HG03108 (cell line): Measurements from ENCODE around the gene FBXO48.
"Not testable (repeated sequence)": the region's sequence is repeated elsewhere in the genome, so short reads cannot be mapped to it uniquely, and the experiment has no call there.

Experiments
- ATAC-seq: cut with Tn5 transposase; IDR thresholded peaks from one replicate; pipeline ENCODE4 v1.9.1; 2021; ENCODE audit warnings: moderate library complexity; ENCODE audit not compliant: unreplicated experiment

The FBXO48 gene

GRCh38 chr2:68467077-68467960 lies at the start of gene FBXO48, which contains the start of gene APLF:
Gene FBXO48, minus strand, starts transcription at chr2:68467294. Its CDS starts 2,149 bp downstream, at chr2:68465145.
Gene APLF, plus strand, starts transcription at chr2:68467585. Its CDS starts 147 bp downstream, at chr2:68467732.
- peak; percentile 94 for ATAC-seq

DNA sequence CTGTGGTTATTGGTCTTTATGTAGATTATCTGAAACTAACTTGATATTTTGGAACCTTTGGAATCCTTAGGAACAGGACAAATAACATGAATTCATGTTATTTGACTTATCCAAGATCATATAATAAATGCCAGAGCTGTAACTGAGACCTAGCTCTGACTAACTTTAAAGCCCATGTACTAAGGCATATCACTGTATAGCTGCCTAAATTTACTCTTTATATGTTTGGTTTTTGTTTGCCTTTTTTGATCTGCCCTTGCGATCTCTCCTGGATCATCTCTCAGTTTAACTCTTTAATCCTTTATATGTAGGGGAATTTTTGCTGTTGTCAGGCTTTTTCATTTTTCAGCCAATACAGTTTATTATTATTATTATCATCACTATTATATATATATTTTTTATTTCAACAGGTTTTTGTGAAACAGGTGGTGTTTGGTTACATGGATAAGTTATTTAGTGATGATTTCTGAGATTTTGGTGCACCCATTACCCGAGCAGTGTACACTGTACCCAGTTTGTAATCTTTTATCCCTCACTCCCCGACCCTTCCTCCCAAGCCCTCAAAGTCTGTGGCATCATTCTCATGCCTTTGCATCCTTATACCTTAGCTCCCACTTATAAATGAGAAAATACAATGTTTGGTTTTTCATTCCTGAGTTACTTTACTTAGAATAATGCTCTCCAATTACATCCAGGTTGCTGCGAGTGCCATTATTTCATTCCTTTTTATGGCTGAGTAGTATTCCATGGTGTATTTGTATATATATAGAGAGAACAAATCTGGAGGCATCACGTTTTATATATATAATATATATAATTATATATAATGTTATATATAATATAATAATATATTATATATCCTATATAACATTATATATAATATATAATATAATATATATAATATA lies 49.2 kb upstream of the FBXO48 start:
- ATAC-seq, result no peak

GRCh38 chr2:68514316-68514929 lies 47.3 kb upstream of the FBXO48 start:
- no peak for ATAC-seq

- no peak for ATAC-seq
Observed at GRCh38 chr2:68512966-68513365, 45.9 kb upstream of the FBXO48 start.

DNA sequence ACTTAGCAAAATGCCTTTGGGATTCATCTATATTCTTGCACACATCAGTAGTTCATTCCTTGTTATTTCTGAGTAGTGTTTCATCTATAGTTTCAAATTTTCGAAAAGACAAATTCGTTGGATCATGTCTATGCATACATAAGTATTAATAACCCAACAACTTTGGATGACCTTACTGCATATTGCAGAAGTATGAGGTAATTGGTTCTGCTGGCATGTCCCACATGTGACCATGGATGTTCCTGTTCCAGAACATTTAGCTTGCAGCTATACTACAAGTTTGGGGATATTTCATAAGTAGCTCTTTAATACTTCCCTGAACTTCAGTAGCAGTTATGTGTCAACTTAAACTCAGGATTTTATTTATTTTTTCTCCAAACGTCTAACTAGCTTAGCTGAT lies 45.2 kb upstream of the FBXO48 start:
- no peak for ATAC-seq

DNA sequence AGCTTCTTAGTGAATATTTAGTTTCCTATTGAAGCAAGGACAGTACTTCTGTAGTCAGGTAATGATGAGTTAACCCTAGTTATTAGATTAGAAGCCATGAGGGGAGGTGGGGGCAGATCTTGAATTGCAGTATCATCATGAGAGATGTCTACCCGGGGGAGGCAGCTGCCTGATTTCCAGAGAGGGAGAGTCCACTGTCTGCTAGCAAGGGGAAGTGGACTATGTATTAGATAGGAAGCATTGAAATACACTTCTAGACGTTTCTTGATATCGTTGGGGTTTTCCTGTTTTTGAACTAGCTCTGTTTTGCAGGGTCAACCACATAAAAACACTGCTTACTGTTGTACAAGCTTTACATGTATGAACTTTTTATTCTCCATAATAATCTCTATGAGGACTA lies 39.1 kb upstream of the FBXO48 start:
- ATAC-seq, result no peak

DNA sequence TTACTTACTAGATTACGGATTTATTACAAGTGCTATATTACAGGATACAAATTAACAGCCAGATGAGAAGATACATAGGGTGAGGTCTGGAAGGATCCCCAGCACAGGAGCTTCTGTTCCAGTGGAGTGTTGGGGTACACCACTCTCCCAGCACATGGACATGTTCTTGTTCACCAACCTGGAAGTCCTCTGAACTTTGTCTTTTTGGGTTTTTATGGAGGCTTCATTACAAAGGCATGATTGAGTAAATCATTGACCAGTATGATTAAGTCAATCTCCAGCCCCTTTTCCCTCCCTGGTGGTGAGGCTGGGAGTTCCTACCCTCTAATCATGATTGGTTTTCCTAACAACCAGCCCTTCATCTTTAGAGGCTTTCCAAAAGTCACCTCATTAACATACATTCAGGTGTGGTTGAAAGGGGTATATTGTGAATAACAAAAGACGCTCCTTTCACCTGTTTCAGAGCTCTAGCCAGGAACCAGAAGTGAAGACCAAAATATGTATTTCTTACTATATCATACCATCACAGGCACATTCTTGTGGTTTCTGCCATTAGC lies 38.6 kb upstream of the FBXO48 start:
- ATAC-seq, result no peak

DNA sequence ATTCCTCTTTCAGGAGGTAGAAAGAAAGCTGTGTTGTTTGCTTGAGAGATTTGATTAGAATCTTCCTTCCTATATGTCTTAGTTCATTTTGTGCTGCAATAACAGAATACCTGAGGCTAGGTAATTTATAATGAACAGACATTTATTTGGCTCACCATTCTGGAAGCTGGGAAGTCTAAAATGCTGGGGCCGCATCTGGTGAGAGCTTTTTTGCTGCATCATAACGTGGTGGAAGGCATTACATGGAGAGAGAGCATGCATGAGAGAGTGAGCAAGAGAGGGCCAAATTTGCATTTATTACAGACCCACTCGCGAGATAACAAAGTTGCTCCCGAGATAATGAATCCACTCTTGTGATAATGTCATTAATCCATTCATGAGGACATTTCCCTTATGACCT lies 34.7 kb upstream of the FBXO48 start:
- no peak for ATAC-seq

DNA sequence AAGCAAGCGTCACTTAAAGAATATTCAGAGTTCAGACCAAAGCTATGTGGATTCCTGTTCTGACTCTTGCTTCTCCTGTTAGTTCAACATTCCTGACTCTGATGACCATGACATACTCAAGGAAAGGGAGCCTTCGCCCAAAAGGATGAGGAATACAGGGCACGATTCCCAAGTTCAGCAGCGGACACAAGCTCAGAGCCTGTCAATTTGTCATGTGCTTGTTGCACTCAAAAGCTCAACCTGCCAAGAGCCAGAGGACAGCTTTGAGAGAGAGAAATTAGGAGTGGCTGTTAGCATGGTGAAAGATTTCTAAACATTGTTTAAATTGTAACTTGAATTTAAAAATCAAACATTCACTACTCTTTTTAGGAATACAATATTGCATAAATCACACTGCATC lies 33.6 kb upstream of the FBXO48 start:
- no peak for ATAC-seq

- no peak for ATAC-seq
Observed at GRCh38 chr2:68499133-68499532, 32.0 kb upstream of the FBXO48 start.

GRCh38 chr2:68491582-68491981 lies 24.5 kb upstream of the FBXO48 start:
- no peak for ATAC-seq

- ATAC-seq, result no peak
Observed at GRCh38 chr2:68489282-68489681, 22.2 kb upstream of the FBXO48 start.

DNA sequence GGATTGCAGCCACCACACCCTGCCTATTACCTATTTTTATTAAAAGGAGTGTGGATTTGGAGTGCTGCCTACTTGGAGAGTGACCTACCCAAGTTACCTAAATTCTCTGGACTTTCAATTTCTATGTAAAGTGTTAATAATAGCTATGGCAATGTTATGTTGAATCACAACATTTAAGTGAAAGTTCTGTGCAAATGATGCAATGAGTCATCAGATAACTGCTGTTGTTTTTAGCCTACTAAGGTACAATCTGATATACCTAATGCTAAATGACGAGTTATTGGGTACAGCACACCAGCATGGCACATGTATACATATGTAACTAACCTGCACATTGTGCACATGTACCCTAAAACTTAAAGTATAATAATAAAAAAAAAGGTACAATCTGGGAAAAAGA lies 21.5 kb upstream of the FBXO48 start:
- ATAC-seq, result not testable (repeated sequence)

GRCh38 chr2:68487773-68488355 lies 20.8 kb upstream of the FBXO48 start:
- ATAC-seq, result no peak

GRCh38 chr2:68483011-68483410 lies 15.9 kb upstream of the FBXO48 start:
- ATAC-seq, result no peak

DNA sequence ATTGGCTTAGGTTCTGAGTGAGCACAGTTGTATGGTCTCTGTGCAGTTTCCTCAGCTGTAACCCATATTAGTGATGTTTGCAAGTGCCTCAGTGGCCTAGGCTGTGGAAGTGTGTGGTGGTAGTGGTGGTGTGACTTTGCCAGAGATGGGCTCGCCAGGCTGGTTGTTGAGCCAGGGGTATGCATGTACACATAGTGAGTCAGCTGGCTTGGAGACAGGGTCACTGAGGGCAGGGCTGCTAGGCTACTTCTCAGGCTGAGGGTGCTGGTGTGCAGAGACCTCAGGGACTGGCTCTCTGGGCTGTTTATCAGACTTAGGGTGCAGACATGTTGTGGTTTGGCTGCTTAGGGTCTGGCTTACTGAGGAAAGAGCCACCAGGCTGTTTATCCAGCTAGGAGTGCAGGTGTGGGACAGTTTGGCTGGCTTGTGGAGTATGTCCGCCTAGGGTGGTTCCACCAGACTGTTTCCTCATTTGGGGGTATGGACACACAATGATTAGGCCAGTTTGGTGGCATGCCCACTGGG lies 15.3 kb upstream of the FBXO48 start:
- ATAC-seq, result no peak

- no peak for ATAC-seq
Observed at GRCh38 chr2:68478688-68479087, 11.6 kb upstream of the FBXO48 start.

- no peak for ATAC-seq
Observed at GRCh38 chr2:68476454-68476853, 9.4 kb upstream of the FBXO48 start.

DNA sequence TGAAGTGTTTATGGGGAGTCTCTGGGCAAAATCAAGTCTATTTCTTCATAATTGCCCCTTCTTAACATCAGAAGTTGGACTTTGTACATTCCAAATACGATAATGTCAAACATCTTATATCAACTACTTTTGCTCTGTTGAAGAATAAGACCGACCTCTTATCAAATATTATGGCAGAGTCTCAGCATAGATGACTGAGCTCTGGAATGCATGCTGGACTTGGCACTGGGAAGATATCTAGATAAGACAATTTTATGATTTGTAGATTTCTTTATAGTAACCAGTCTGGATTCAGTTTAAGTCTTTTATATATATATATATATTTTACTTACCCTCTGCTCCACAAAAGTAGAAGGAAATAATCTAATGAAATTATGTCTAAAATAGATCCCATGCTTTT lies 8.5 kb upstream of the FBXO48 start:
- ATAC-seq, result no peak

DNA sequence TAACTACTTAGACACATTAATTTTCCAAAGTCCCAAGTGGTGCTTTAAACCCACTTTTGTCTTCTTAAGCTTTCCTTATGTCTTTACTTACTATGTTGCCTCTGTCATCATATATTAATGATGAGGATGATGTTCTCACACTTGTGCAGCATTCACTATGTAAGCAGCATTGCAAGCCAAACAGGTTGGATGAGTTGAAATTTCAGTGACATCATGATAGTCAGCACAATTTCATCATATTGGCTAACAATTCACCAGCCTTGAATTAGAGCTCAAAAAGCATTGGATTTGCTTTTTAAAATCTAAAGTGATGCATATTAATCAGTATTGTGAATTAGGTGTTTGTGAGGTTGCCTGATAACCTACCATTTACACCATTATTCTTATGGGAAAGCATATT lies 8.0 kb upstream of the FBXO48 start:
- no peak for ATAC-seq
